Neural progenitor cell (in vitro differentiated cells): Measurements from ENCODE around the gene CERS6. TPM values are rescaled to one million over a fixed set of nuclear protein-coding genes. Genes with fewer than 3 reads are reported as not detected.
A peak's percentile ranks its signal among the peaks of the same experiment; 100 is the strongest.

Experiments used
- DNase-seq: peaks from one replicate; pipeline ENCODE4 v3.0.0-alpha.2; 2016; ENCODE audit warnings: low spot score
- H2AFZ ChIP-seq: fragments of 200-600 bp; sonication (generic); replicated peaks from 2 replicates; pipeline ENCODE4 v1.6.1; 2016; ENCODE audit warnings: antibody characterized with exemption
- H3F3A ChIP-seq: fragments of 200-600 bp; sonication (generic); 2 replicates; pipeline ENCODE4 v1.6.1; 2016; ENCODE audit warnings: antibody characterized with exemption, low read depth
- H3K27ac ChIP-seq: fragments of 200-600 bp; sonication (generic); 2 replicates; pipeline ENCODE4 v1.5.1; 2016; ENCODE audit warnings: mild to moderate bottlenecking
- H3K27me3 ChIP-seq: fragments of 200-600 bp; sonication (generic); 2 replicates; pipeline ENCODE4 v1.6.1; 2016; ENCODE audit warnings: mild to moderate bottlenecking, moderate library complexity
- H3K36me3 ChIP-seq: fragments of 200-600 bp; sonication (generic); 2 replicates; pipeline ENCODE4 v1.5.1; 2016
- H3K4me1 ChIP-seq: fragments of 200-600 bp; sonication (generic); 2 replicates; pipeline ENCODE4 v1.6.1; 2016; ENCODE audit warnings: mixed run types
- H3K4me2 ChIP-seq: fragments of 200-600 bp; sonication (generic); 2 replicates; pipeline ENCODE4 v1.6.1; 2016
- H3K4me3 ChIP-seq: fragments of 200-600 bp; sonication (generic); 2 replicates; pipeline ENCODE4 v1.5.1; 2016
- H3K79me2 ChIP-seq: fragments of 200-600 bp; sonication (generic); 2 replicates; pipeline ENCODE4 v1.6.1; 2016; ENCODE audit warnings: low read depth
- H3K9ac ChIP-seq: fragments of 200-600 bp; sonication (generic); 2 replicates; pipeline ENCODE4 v1.6.1; 2016
- H3K9me3 ChIP-seq: fragments of 200-600 bp; sonication (generic); 2 replicates; pipeline ENCODE4 v1.5.1; 2016; ENCODE audit warnings: low read depth
- H4K20me1 ChIP-seq: fragments of 200-600 bp; sonication (generic); 2 replicates; pipeline ENCODE4 v1.6.1; 2016; ENCODE audit warnings: low read depth
- H3K27ac Mint-ChIP-seq: 3 replicates; pipeline ENCODE4 v1.8.0; 2021; ENCODE audit warnings: mixed read lengths
- H3K27me3 Mint-ChIP-seq: 2 replicates; pipeline ENCODE4 v1.8.0; 2022; ENCODE audit warnings: low read depth, mild to moderate bottlenecking, inconsistent platforms, moderate library complexity, mixed read lengths; ENCODE audit not compliant: insufficient read depth
- H3K36me3 Mint-ChIP-seq: 3 replicates; pipeline ENCODE4 v1.8.0; 2021; ENCODE audit warnings: mixed read lengths
- H3K4me1 Mint-ChIP-seq: 3 replicates; pipeline ENCODE4 v1.8.0; 2021; ENCODE audit warnings: mixed read lengths
- H3K4me3 Mint-ChIP-seq: 3 replicates; pipeline ENCODE4 v1.8.0; 2021; ENCODE audit warnings: mild to moderate bottlenecking, moderate library complexity, mixed read lengths
- H3K9me3 Mint-ChIP-seq: 3 replicates; pipeline ENCODE4 v1.8.0; 2020; ENCODE audit warnings: mixed read lengths
- CTCF ChIP-seq: fragments of 200-600 bp; sonication (generic); IDR thresholded peaks from 2 replicates; pipeline ENCODE4 v1.5.1; 2017; ENCODE audit warnings: antibody characterized with exemption, mild to moderate bottlenecking
- EZH2 ChIP-seq: fragments of 200-600 bp; sonication (generic); IDR thresholded peaks from 2 replicates; pipeline ENCODE4 v1.6.1; 2017; ENCODE audit warnings: antibody characterized with exemption, mild to moderate bottlenecking, moderate library complexity
- EZH2phosphoT487 ChIP-seq: fragments of 200-600 bp; sonication (generic); IDR thresholded peaks from 2 replicates; pipeline ENCODE4 v1.6.1; 2017; ENCODE audit warnings: antibody characterized with exemption
- total RNA-seq: library from RNA; depleted of rRNA; stranded (reverse); fragments of >200 nt; gene quantifications from 2 replicates; pipeline ENCODE4 v1.2.3, GENCODE V29; 2015; ENCODE audit warnings: low replicate concordance

CERS6 gene
- total RNA-seq, 1 donor from 2014 or later = 50.8 TPM

GRCh38 chr2:168712053-168712452 lies 256.0 kb downstream of the CERS6 start:
- H3K4me2 ChIP-seq = peak overlapping the region; percentile 7
- DNase-seq = peak; percentile 37
- no peaks in the 10 kb centered on the region for H3K36me3 ChIP-seq
- no peaks in the 10 kb centered on the region for H3K9me3 Mint-ChIP-seq
- no peaks in the 10 kb centered on the region for H3K36me3 Mint-ChIP-seq
- H2AFZ ChIP-seq = no peak overlapping the region
- no peaks in the 10 kb centered on the region for H3K4me1 ChIP-seq
- no peaks in the 10 kb centered on the region for H3F3A ChIP-seq
- H4K20me1 ChIP-seq = no peaks in the 10 kb centered on the region
- H3K4me1 Mint-ChIP-seq = no peaks in the 10 kb centered on the region
- no peaks in the 10 kb centered on the region for H3K9me3 ChIP-seq
- no peak overlapping the region for H3K27ac ChIP-seq
- no peak overlapping the region for H3K4me3 Mint-ChIP-seq
- no peaks in the 10 kb centered on the region for H3K79me2 ChIP-seq
- H3K4me3 ChIP-seq = no peak overlapping the region
- no peaks in the 10 kb centered on the region for H3K27me3 ChIP-seq
- TF ChIP-seq EZH2 (no peak), EZH2phosphoT487 (no peak), CTCF (peak; percentile 31)
- no peak overlapping the region for H3K27ac Mint-ChIP-seq
- no peaks in the 10 kb centered on the region for H3K27me3 Mint-ChIP-seq
- H3K9ac ChIP-seq = no peak overlapping the region

GRCh38 chr2:168713325-168713724 lies 257.3 kb downstream of the CERS6 start:
- no peak overlapping the region for H3K4me3 Mint-ChIP-seq
- H3K27ac ChIP-seq = no peak overlapping the region
- no peaks in the 10 kb centered on the region for H3K36me3 Mint-ChIP-seq
- TF ChIP-seq EZH2 = no peak
- no peak for TF ChIP-seq EZH2phosphoT487
- TF ChIP-seq CTCF = no peak
- no peaks in the 10 kb centered on the region for H3K4me1 ChIP-seq
- H3K9me3 Mint-ChIP-seq = no peaks in the 10 kb centered on the region
- no peaks in the 10 kb centered on the region for H4K20me1 ChIP-seq
- H3K27me3 ChIP-seq = no peaks in the 10 kb centered on the region
- no peak overlapping the region for H3K4me2 ChIP-seq
- no peaks in the 10 kb centered on the region for H3K79me2 ChIP-seq
- H3K9me3 ChIP-seq = no peaks in the 10 kb centered on the region
- H3F3A ChIP-seq = no peaks in the 10 kb centered on the region
- H3K4me1 Mint-ChIP-seq = no peaks in the 10 kb centered on the region
- no peaks in the 10 kb centered on the region for H3K27me3 Mint-ChIP-seq
- H3K9ac ChIP-seq = no peak overlapping the region
- H3K27ac Mint-ChIP-seq = no peak overlapping the region
- no peaks in the 10 kb centered on the region for H3K36me3 ChIP-seq
- no peak overlapping the region for H2AFZ ChIP-seq
- no peak overlapping the region for H3K4me3 ChIP-seq
- DNase-seq = no peak

GRCh38 chr2:168715849-168716248 lies 259.8 kb downstream of the CERS6 start:
- H3K27me3 Mint-ChIP-seq = no peaks in the 10 kb centered on the region
- H3K9me3 Mint-ChIP-seq = no peaks in the 10 kb centered on the region
- no peak overlapping the region for H3K4me2 ChIP-seq
- DNase-seq = no peak
- no peak overlapping the region for H3K27ac ChIP-seq
- peaks cover 7% of the 10 kb centered on the region for H3K36me3 Mint-ChIP-seq
- no peaks in the 10 kb centered on the region for H3K27me3 ChIP-seq
- no peaks in the 10 kb centered on the region for H4K20me1 ChIP-seq
- no peaks in the 10 kb centered on the region for H3K79me2 ChIP-seq
- no peak overlapping the region for H3K27ac Mint-ChIP-seq
- no peak overlapping the region for H3K9ac ChIP-seq
- H3K9me3 ChIP-seq = no peaks in the 10 kb centered on the region
- no peaks in the 10 kb centered on the region for H3K36me3 ChIP-seq
- H3K4me1 ChIP-seq = no peaks in the 10 kb centered on the region
- H3F3A ChIP-seq = no peaks in the 10 kb centered on the region
- H3K4me3 Mint-ChIP-seq = no peak overlapping the region
- H3K4me3 ChIP-seq = no peak overlapping the region
- H2AFZ ChIP-seq = no peak overlapping the region
- no peaks in the 10 kb centered on the region for H3K4me1 Mint-ChIP-seq
- no peak for TF ChIP-seq EZH2phosphoT487
- TF ChIP-seq CTCF = no peak
- no peak for TF ChIP-seq EZH2

GRCh38 chr2:168716839-168717238 lies 260.8 kb downstream of the CERS6 start:
- H3K36me3 ChIP-seq = peaks cover 3% of the 10 kb centered on the region
- TF ChIP-seq EZH2phosphoT487 (no peak), EZH2 (no peak), CTCF (no peak)
- no peak overlapping the region for H3K4me2 ChIP-seq
- H3F3A ChIP-seq = no peaks in the 10 kb centered on the region
- H3K9ac ChIP-seq = no peak overlapping the region
- H4K20me1 ChIP-seq = no peaks in the 10 kb centered on the region
- no peaks in the 10 kb centered on the region for H3K27me3 Mint-ChIP-seq
- H3K4me1 ChIP-seq = no peaks in the 10 kb centered on the region
- no peaks in the 10 kb centered on the region for H3K27me3 ChIP-seq
- H2AFZ ChIP-seq = no peak overlapping the region
- H3K9me3 ChIP-seq = no peaks in the 10 kb centered on the region
- H3K4me3 ChIP-seq = no peak overlapping the region
- H3K27ac Mint-ChIP-seq = no peak overlapping the region
- no peaks in the 10 kb centered on the region for H3K4me1 Mint-ChIP-seq
- no peaks in the 10 kb centered on the region for H3K9me3 Mint-ChIP-seq
- DNase-seq = no peak
- no peak overlapping the region for H3K27ac ChIP-seq
- no peaks in the 10 kb centered on the region for H3K79me2 ChIP-seq
- H3K36me3 Mint-ChIP-seq = peaks cover 10% of the 10 kb centered on the region
- no peak overlapping the region for H3K4me3 Mint-ChIP-seq
